Measurements from ENCODE around the gene CS.

GRCh38 chr12:56271031-56271430 lies 29.1 kb downstream of the CS start:
- peak; percentile 44 for TF ChIP-seq CTCF (IDR thresholded peaks at IDR 0.05; ENCODE audit: insufficient read depth, low read depth, low read length)
- TF ChIP-seq EZH2 (IDR thresholded peaks at IDR 0.05; ENCODE audit: insufficient read depth, low read length): no peak

All from astrocyte (in vitro differentiated cells and primary cell).